ENCODE measurements around the gene POLR2C. TPM values are rescaled to one million over a fixed set of nuclear protein-coding genes. Genes with fewer than 3 reads are reported as not detected.
"Not testable (repeated sequence)": the region's sequence is repeated elsewhere in the genome, so short reads cannot be mapped to it uniquely, and the experiment has no call there.

The POLR2C gene
- total RNA-seq, 2 donors from 2014 or later: 76.1 to 82.6 TPM

GRCh38 chr16:57432989-57433388 is 29.5 kb upstream of the POLR2C start:
- H3K27ac Mint-ChIP-seq: no peak overlapping the region

GRCh38 chr16:57434003-57434402 is 28.5 kb upstream of the POLR2C start:
- H3K27me3 Mint-ChIP-seq: no peaks in the 10 kb centered on the region
- DNase-seq (no peak), ATAC-seq (no peak)
- no peak overlapping the region for H3K27ac Mint-ChIP-seq
- H3K4me1 Mint-ChIP-seq: peaks cover 3% of the 10 kb centered on the region
- no peaks in the 10 kb centered on the region for H3K9me3 ChIP-seq (ENCODE audit: control insufficient read depth, low read length, poor library complexity, severe bottlenecking)
- no peak overlapping the region for H3K4me3 Mint-ChIP-seq
- peaks cover 10% of the 10 kb centered on the region for H3K36me3 Mint-ChIP-seq (ENCODE audit: low read depth)

More at GRCh38 chr16:57432989-57433388, 29.5 kb upstream of the POLR2C start:
- DNase-seq: no peak
- H3K9me3 ChIP-seq (ENCODE audit: control insufficient read depth, low read length, poor library complexity, severe bottlenecking): no peaks in the 10 kb centered on the region
- Mint-ChIP-seq H3K4me1 (no peaks in the 10 kb centered on the region), H3K27me3 (no peaks in the 10 kb centered on the region), H3K36me3 (ENCODE audit: low read depth) (peaks cover 9% of the 10 kb centered on the region), H3K4me3 (no peak overlapping the region)
- ATAC-seq: no peak

GRCh38 chr16:57435838-57436237 is 26.6 kb upstream of the POLR2C start:
- H3K27me3 Mint-ChIP-seq: no peaks in the 10 kb centered on the region
- H3K9me3 ChIP-seq (ENCODE audit: control insufficient read depth, low read length, poor library complexity, severe bottlenecking): no peaks in the 10 kb centered on the region
- no peak overlapping the region for H3K4me3 Mint-ChIP-seq
- peaks cover 7% of the 10 kb centered on the region for H3K36me3 Mint-ChIP-seq (ENCODE audit: low read depth)
- DNase-seq (no peak), ATAC-seq (no peak)
- peaks cover 3% of the 10 kb centered on the region for H3K4me1 Mint-ChIP-seq
- H3K27ac Mint-ChIP-seq: no peak overlapping the region

- not testable (repeated sequence) for H3K9me3 ChIP-seq (ENCODE audit: control insufficient read depth, low read length, poor library complexity, severe bottlenecking); ATAC-seq; H3K4me1 Mint-ChIP-seq; DNase-seq; H3K36me3 Mint-ChIP-seq (ENCODE audit: low read depth); H3K27me3 Mint-ChIP-seq; H3K27ac Mint-ChIP-seq; H3K4me3 Mint-ChIP-seq
Measured at GRCh38 chr16:57439947-57440346, 22.5 kb upstream of the POLR2C start.

- ATAC-seq; H3K4me3 Mint-ChIP-seq; H3K4me1 Mint-ChIP-seq; H3K27me3 Mint-ChIP-seq; DNase-seq; H3K27ac Mint-ChIP-seq; H3K9me3 ChIP-seq (ENCODE audit: control insufficient read depth, low read length, poor library complexity, severe bottlenecking); H3K36me3 Mint-ChIP-seq (ENCODE audit: low read depth): not testable (repeated sequence)
Measured at GRCh38 chr16:57440551-57440950, 21.9 kb upstream of the POLR2C start.

- no peak overlapping the region for H3K27ac Mint-ChIP-seq
- ATAC-seq (no peak), DNase-seq (no peak)
- no peaks in the 10 kb centered on the region for H3K36me3 Mint-ChIP-seq (ENCODE audit: low read depth)
- no peak overlapping the region for H3K4me3 Mint-ChIP-seq
- H3K9me3 ChIP-seq (ENCODE audit: control insufficient read depth, low read length, poor library complexity, severe bottlenecking): no peaks in the 10 kb centered on the region
- peaks cover 14% of the 10 kb centered on the region for H3K4me1 Mint-ChIP-seq
- no peaks in the 10 kb centered on the region for H3K27me3 Mint-ChIP-seq
Measured at GRCh38 chr16:57444711-57445110, 17.8 kb upstream of the POLR2C start.

- DNase-seq (no peak), ATAC-seq (no peak)
- no peaks in the 10 kb centered on the region for H3K9me3 ChIP-seq (ENCODE audit: control insufficient read depth, low read length, poor library complexity, severe bottlenecking)
- H3K27ac Mint-ChIP-seq: no peak overlapping the region
- peaks cover 14% of the 10 kb centered on the region for H3K4me1 Mint-ChIP-seq
- H3K4me3 Mint-ChIP-seq: no peak overlapping the region
- no peaks in the 10 kb centered on the region for H3K27me3 Mint-ChIP-seq
- H3K36me3 Mint-ChIP-seq (ENCODE audit: low read depth): no peaks in the 10 kb centered on the region
Measured at GRCh38 chr16:57445510-57445909, 17.0 kb upstream of the POLR2C start.

GRCh38 chr16:57446531-57447185 is 15.8 kb upstream of the POLR2C start:
- H3K9me3 ChIP-seq (ENCODE audit: control insufficient read depth, low read length, poor library complexity, severe bottlenecking): no peaks in the 10 kb centered on the region
- ATAC-seq: peak; percentile 18
- Mint-ChIP-seq H3K27ac (peak overlapping the region; percentile 81), H3K27me3 (no peaks in the 10 kb centered on the region), H3K4me1 (peaks cover 14% of the 10 kb centered on the region), H3K36me3 (ENCODE audit: low read depth) (no peaks in the 10 kb centered on the region), H3K4me3 (peak overlapping the region; percentile 93)
- DNase-seq: no peak

GRCh38 chr16:57447186-57447962 is 15.1 kb upstream of the POLR2C start, which contains the start of the genes CIAPIN1 and COQ9:
CIAPIN1 (minus strand) TSS chr16:57447385; CDS start chr16:57440928, 6,457 bp downstream.
COQ9 (plus strand) TSS chr16:57447479; CDS start chr16:57447506, 27 bp downstream.
- peak within 1 kb of the TSS; percentile 81 for H3K27ac Mint-ChIP-seq
- peak; percentile 99 for ATAC-seq
- H3K9me3 ChIP-seq (ENCODE audit: control insufficient read depth, low read length, poor library complexity, severe bottlenecking): no peaks in the 10 kb centered on the region
- no peaks in the 10 kb centered on the region for H3K27me3 Mint-ChIP-seq
- H3K4me3 Mint-ChIP-seq: peak within 1 kb of the TSS; percentile 93
- H3K4me1 Mint-ChIP-seq: peaks cover 14% of the 10 kb centered on the region
- H3K36me3 Mint-ChIP-seq (ENCODE audit: low read depth): no peaks in the 10 kb centered on the region
- peak; percentile 84 to 88 (median 88) for DNase-seq

- H3K4me1 Mint-ChIP-seq: peaks cover 8% of the 10 kb centered on the region
- no peaks in the 10 kb centered on the region for H3K27me3 Mint-ChIP-seq
- H3K9me3 ChIP-seq (ENCODE audit: control insufficient read depth, low read length, poor library complexity, severe bottlenecking): no peaks in the 10 kb centered on the region
- H3K27ac Mint-ChIP-seq: no peak overlapping the region
- DNase-seq: no peak
- peaks cover 7% of the 10 kb centered on the region for H3K36me3 Mint-ChIP-seq (ENCODE audit: low read depth)
- no peak overlapping the region for H3K4me3 Mint-ChIP-seq
- ATAC-seq: no peak
Measured at GRCh38 chr16:57452021-57452420, 10.5 kb upstream of the POLR2C start.

GRCh38 chr16:57462978-57463362 is 491 bp downstream of the POLR2C start:
- ATAC-seq (no peak), DNase-seq (no peak)
- no peaks in the 10 kb centered on the region for H3K9me3 ChIP-seq (ENCODE audit: control insufficient read depth, low read length, poor library complexity, severe bottlenecking)
- peak overlapping the region; percentile 98 for H3K27ac Mint-ChIP-seq
- peak overlapping the region; percentile 100 for H3K4me3 Mint-ChIP-seq
- peaks cover 11% of the 10 kb centered on the region for H3K36me3 Mint-ChIP-seq (ENCODE audit: low read depth)
- H3K27me3 Mint-ChIP-seq: no peaks in the 10 kb centered on the region
- H3K4me1 Mint-ChIP-seq: peaks cover 26% of the 10 kb centered on the region

- Mint-ChIP-seq H3K36me3 (ENCODE audit: low read depth) (peaks cover 11% of the 10 kb centered on the region), H3K27me3 (no peaks in the 10 kb centered on the region), H3K4me3 (peak overlapping the region; percentile 25), H3K4me1 (peaks cover 28% of the 10 kb centered on the region), H3K27ac (no peak overlapping the region)
- ATAC-seq (no peak), DNase-seq (no peak)
- no peaks in the 10 kb centered on the region for H3K9me3 ChIP-seq (ENCODE audit: control insufficient read depth, low read length, poor library complexity, severe bottlenecking)
Measured at GRCh38 chr16:57464523-57464922, 2.0 kb downstream of the POLR2C start.

GRCh38 chr16:57468346-57468745 is 5.9 kb downstream of the POLR2C start:
- DNase-seq (no peak), ATAC-seq (no peak)
- Mint-ChIP-seq H3K36me3 (ENCODE audit: low read depth) (peaks cover 8% of the 10 kb centered on the region), H3K27me3 (no peaks in the 10 kb centered on the region), H3K4me1 (peaks cover 23% of the 10 kb centered on the region), H3K27ac (peak overlapping the region; percentile 73), H3K4me3 (no peak overlapping the region)
- H3K9me3 ChIP-seq (ENCODE audit: control insufficient read depth, low read length, poor library complexity, severe bottlenecking): no peaks in the 10 kb centered on the region
